Measurements from ENCODE around the gene CAMTA1. TPM values are rescaled to one million over a fixed set of nuclear protein-coding genes. Genes with fewer than 3 reads are reported as not detected.

The CAMTA1 gene
- polyA plus RNA-seq, 1 experiment: 64.9 TPM

DNA sequence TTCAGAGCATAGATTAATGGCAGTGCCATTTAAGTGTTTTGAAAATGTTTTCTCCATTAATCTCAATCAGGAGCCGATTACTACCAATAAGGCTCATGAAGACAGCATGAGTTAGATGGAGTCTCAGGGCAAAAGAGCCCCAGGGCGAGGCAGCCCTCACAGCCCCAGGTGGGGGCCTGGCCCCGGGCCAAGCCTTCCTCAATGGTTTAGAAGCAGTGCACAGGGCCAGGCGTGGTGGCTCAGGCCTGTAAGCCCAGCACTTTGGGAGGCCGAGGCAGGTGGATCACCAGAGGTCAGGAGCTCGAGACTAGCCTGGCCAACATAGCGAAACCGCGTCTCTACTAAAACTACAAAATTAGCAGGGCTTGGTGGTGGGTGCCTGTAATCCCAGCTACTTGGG, 637.7 kb downstream of the CAMTA1 start:
- POLR2A ChIA-PET: no interaction called here
- no peak overlapping the region for H3K27ac ChIP-seq (ENCODE audit: low read depth, low read length)
- no peak overlapping the region for H3K4me3 ChIP-seq (ENCODE audit: low read depth, low read length)
- TF ChIP-seq, protein P1, sequence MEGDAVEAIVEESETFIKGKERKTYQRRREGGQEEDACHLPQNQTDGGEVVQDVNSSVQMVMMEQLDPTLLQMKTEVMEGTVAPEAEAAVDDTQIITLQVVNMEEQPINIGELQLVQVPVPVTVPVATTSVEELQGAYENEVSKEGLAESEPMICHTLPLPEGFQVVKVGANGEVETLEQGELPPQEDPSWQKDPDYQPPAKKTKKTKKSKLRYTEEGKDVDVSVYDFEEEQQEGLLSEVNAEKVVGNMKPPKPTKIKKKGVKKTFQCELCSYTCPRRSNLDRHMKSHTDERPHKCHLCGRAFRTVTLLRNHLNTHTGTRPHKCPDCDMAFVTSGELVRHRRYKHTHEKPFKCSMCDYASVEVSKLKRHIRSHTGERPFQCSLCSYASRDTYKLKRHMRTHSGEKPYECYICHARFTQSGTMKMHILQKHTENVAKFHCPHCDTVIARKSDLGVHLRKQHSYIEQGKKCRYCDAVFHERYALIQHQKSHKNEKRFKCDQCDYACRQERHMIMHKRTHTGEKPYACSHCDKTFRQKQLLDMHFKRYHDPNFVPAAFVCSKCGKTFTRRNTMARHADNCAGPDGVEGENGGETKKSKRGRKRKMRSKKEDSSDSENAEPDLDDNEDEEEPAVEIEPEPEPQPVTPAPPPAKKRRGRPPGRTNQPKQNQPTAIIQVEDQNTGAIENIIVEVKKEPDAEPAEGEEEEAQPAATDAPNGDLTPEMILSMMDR (IDR thresholded peaks at IDR 0.05; ENCODE audit: low read depth, low read length): no peak
- no peak for DNase-seq (ENCODE audit: low read depth, low spot score)
- no peaks in the 10 kb centered on the region for H3K27me3 ChIP-seq (ENCODE audit: control insufficient read depth, insufficient read depth, low read length)
- CTCF ChIA-PET: no interaction called here
- peaks cover 7% of the 10 kb centered on the region for H3K9me3 ChIP-seq (ENCODE audit: control insufficient read depth, insufficient read depth, low read length)

DNA sequence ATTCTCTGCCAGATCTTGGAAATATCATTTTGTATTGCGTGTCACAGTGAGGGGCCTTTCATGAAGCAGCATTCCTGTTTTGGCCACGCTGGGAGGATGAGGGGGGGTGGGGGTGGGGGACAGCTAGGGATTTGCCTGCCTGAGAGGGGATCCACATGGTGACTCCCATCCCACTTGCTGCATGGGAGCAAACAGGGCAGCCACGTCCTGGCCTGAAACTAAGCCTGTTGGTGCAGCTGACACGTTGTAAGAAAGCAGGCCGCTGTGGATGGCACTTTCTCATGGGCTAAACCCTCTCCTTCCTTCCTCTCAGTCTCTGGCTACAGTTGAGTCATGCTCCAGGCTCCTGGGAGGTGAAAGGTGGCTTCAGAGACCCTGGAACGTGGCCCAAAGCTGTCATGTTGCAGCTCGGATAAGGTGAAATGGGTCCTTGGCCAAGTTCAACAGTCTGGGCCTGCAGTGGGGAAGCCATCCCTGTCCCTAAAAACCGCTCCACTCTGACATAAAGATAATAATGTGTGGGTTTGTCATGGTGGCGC, 639.2 kb downstream of the CAMTA1 start:
- ChIA-PET CTCF (no interaction called here), POLR2A (no interaction called here)
- no peaks in the 10 kb centered on the region for H3K27me3 ChIP-seq (ENCODE audit: control insufficient read depth, insufficient read depth, low read length)
- no peak overlapping the region for H3K4me3 ChIP-seq (ENCODE audit: low read depth, low read length)
- no peaks in the 10 kb centered on the region; the same call in 1 of the 2 replicates for H3K9me3 ChIP-seq (ENCODE audit: control insufficient read depth, insufficient read depth, low read length)
- H3K27ac ChIP-seq (ENCODE audit: low read depth, low read length): no peak overlapping the region
- no peak for DNase-seq (ENCODE audit: low read depth, low spot score)
- TF ChIP-seq, protein P1 (IDR thresholded peaks at IDR 0.05; ENCODE audit: low read depth, low read length): no peak

DNA sequence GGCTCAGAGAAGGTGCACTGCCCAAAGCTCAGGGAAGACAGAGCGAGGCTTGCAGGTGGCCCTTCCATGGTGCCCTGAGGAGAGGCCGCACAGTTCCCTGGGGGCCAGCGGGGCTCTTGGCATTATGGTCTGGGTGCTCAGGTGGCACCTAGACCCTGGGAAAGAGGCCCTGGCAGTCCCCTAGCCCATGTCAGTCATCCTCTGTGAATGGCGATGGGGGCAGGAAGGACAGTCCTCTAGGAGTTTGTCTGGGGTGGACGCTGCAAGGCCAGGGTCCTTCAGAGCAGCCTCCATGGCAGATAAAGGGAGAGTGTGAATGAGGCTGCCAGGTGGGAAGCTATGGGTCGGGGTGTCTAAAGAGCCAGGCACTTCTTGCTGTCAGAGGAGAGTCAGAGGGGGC, 640.0 kb downstream of the CAMTA1 start:
- TF ChIP-seq, protein P1 (IDR thresholded peaks at IDR 0.05; ENCODE audit: low read depth, low read length): no peak
- Histone ChIP-seq H3K4me3 (ENCODE audit: low read depth, low read length) (no peak overlapping the region), H3K27me3 (ENCODE audit: control insufficient read depth, insufficient read depth, low read length) (no peaks in the 10 kb centered on the region), H3K9me3 (ENCODE audit: control insufficient read depth, insufficient read depth, low read length) (no peaks in the 10 kb centered on the region), H3K27ac (ENCODE audit: low read depth, low read length) (no peak overlapping the region)
- no peak for DNase-seq (ENCODE audit: low read depth, low spot score)
- ChIA-PET CTCF (no interaction called here), POLR2A (no interaction called here)

DNA sequence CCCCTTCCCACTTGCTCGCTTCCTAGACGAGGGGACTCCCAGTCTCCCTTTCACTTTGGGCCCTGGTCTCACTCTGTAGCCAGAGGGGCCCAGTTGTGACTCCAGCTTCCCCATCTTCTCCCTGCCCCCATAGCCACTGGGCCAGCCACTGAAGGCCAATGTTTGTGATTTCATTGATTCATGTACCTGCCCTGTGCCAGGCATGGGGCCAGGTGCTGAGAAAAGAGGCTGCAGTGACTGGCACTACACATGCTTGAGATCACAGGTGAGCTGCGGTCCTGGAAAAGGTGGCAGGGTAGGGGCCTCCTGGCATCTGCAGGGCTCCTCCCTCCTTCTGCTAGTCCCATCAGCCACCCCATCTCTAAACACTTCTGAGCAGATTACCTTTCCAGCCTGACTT, 640.5 kb downstream of the CAMTA1 start:
- DNase-seq (ENCODE audit: low read depth, low spot score): no peak
- Histone ChIP-seq H3K4me3 (ENCODE audit: low read depth, low read length) (no peak overlapping the region), H3K27ac (ENCODE audit: low read depth, low read length) (no peak overlapping the region), H3K9me3 (ENCODE audit: control insufficient read depth, insufficient read depth, low read length) (no peaks in the 10 kb centered on the region), H3K27me3 (ENCODE audit: control insufficient read depth, insufficient read depth, low read length) (no peaks in the 10 kb centered on the region)
- TF ChIP-seq, protein P1 (IDR thresholded peaks at IDR 0.05; ENCODE audit: low read depth, low read length): no peak
- POLR2A ChIA-PET: no interaction called here
- CTCF ChIA-PET: no interaction called here

DNA sequence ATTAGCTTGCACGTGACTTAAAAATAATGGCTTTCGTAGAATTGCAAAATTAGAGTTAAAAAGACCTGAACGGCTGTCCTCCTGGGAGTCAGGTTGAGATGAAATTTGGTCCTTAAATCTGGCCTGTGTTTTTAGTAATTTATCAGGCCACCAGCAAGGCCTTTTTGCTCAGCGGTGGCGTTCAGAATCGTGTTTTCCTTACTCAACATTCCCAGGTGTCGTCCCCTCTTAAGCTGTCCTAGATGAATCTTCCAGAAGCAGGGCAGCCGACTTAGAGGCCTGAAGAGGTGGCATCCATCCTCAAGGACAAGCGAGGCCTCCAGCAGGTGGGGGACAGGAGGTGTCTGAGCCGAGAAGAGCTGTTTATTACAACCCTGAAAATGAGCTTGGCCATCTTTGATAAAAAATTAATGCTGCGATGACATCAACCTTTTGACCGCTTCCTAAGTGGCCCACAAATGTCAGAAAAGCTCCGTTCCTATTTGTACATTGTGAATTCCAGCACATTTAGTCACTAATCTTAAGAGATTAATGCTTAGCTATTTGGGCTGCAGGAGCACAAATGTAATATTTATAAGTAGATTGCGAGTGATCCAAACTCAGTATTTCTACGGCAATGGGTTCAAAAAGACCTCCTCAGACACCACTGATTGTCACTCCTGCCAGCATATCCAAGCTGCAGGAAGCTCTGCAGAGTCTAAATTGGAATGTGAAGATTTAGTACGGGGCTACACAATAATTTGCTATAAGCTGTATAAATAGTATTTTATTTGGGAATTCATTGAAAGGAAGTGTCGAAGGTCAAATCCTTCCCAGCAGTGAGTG, 641.7 kb downstream of the CAMTA1 start:
- DNase-seq (ENCODE audit: low read depth, low spot score): no peak
- H3K4me3 ChIP-seq (ENCODE audit: low read depth, low read length): no peak overlapping the region
- no peak overlapping the region for H3K27ac ChIP-seq (ENCODE audit: low read depth, low read length)
- CTCF ChIA-PET: interaction anchor here (1.6 kb wide), 1 partner anchor 17 kb away, joined by 4 read pairs; no protein-coding TSS in a partner anchor
- H3K9me3 ChIP-seq (ENCODE audit: control insufficient read depth, insufficient read depth, low read length): no peaks in the 10 kb centered on the region
- TF ChIP-seq, protein P1 (IDR thresholded peaks at IDR 0.05; ENCODE audit: low read depth, low read length): no peak
- H3K27me3 ChIP-seq (ENCODE audit: control insufficient read depth, insufficient read depth, low read length): no peaks in the 10 kb centered on the region
- POLR2A ChIA-PET: interaction anchor here (0.6 kb wide), 1 partner anchor 476 kb away, joined by 4 read pairs; no protein-coding TSS in a partner anchor
